HG03558 (cell line): ENCODE measurements around the gene TXNDC11.

Experiments used
- ATAC-seq: cut with Tn5 transposase; IDR thresholded peaks from one replicate; pipeline ENCODE4 v1.9.1; 2021; ENCODE audit warnings: moderate number of reproducible peaks; ENCODE audit not compliant: unreplicated experiment; ENCODE audit errors: extremely low read depth

The TXNDC11 gene

GRCh38 chr16:11636172-11636721, 106.4 kb downstream of the TXNDC11 start:
- no peak for ATAC-seq

GRCh38 chr16:11635679-11636171, 106.9 kb downstream of the TXNDC11 start:
- no peak for ATAC-seq

GRCh38 chr16:11635113-11635652, 107.5 kb downstream of the TXNDC11 start:
- no peak for ATAC-seq

- ATAC-seq: no peak
These were observed 108.3 kb downstream of the TXNDC11 start for GRCh38 chr16:11634312-11634711.

GRCh38 chr16:11633113-11633512, 109.5 kb downstream of the TXNDC11 start:
- ATAC-seq: no peak

GRCh38 chr16:11632455-11632939, 110.2 kb downstream of the TXNDC11 start:
- ATAC-seq: no peak

GRCh38 chr16:11631214-11631613, 111.4 kb downstream of the TXNDC11 start:
- ATAC-seq: no peak

GRCh38 chr16:11630768-11631056, 111.9 kb downstream of the TXNDC11 start:
- ATAC-seq: no peak

GRCh38 chr16:11630046-11630767, 112.5 kb downstream of the TXNDC11 start:
- no peak for ATAC-seq
